Fibroblast of the aortic adventitia (primary cell): ENCODE data around the gene PRKG1. TPM values are rescaled to one million over a fixed set of nuclear protein-coding genes. Genes with fewer than 3 reads are reported as not detected.
A peak's percentile ranks its signal among the peaks of the same experiment; 100 is the strongest.
"Not testable (repeated sequence)": the region's sequence is repeated elsewhere in the genome, so short reads cannot be mapped to it uniquely, and the experiment has no call there.

Experiments
- DNase-seq: peaks from one replicate; pipeline ENCODE4 v3.0.0-alpha.2; 2010; ENCODE audit warnings: low read depth
- H3K4me3 ChIP-seq: 2 replicates; pipeline ENCODE4 v1.5.1; 2011; ENCODE audit warnings: low read depth, mild to moderate bottlenecking, control low read depth, low read length, moderate library complexity
- total RNA-seq: library from RNA; depleted of rRNA; stranded (reverse); fragments of >200 nt; gene quantifications from 2 replicates; pipeline ENCODE4 v1.2.3, GENCODE V29; 2012; ENCODE audit warnings: low replicate concordance
- TF ChIP-seq, protein P1 (sequence below): IDR thresholded peaks from 2 replicates; pipeline ENCODE4 v1.5.1; 2011; ENCODE audit warnings: mild to moderate bottlenecking, low read length, control low read depth, inconsistent platforms; ENCODE audit not compliant: insufficient read depth

PRKG1 gene
- total RNA-seq, 1 donor: 45.6 TPM

DNA sequence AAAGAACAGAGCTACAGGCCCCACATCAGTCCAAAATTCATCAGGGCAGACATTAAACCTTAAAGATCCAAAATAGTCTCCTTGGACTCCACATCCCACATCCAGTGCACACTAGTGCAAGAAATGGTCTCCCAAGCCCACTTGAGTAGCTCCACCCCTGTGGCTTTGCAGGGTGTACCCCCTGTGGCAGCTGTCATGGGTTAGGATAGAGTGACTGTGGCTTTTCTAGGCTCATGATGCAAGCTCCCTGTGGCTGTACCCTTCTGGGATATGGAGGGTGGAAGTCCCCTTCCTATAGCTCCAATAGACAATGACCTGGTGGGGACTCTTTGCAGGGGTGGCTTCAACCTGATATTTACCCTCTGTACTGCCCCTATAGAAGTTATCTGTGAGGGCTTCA lies 1111.0 kb downstream of the PRKG1 start:
- TF ChIP-seq, protein P1, sequence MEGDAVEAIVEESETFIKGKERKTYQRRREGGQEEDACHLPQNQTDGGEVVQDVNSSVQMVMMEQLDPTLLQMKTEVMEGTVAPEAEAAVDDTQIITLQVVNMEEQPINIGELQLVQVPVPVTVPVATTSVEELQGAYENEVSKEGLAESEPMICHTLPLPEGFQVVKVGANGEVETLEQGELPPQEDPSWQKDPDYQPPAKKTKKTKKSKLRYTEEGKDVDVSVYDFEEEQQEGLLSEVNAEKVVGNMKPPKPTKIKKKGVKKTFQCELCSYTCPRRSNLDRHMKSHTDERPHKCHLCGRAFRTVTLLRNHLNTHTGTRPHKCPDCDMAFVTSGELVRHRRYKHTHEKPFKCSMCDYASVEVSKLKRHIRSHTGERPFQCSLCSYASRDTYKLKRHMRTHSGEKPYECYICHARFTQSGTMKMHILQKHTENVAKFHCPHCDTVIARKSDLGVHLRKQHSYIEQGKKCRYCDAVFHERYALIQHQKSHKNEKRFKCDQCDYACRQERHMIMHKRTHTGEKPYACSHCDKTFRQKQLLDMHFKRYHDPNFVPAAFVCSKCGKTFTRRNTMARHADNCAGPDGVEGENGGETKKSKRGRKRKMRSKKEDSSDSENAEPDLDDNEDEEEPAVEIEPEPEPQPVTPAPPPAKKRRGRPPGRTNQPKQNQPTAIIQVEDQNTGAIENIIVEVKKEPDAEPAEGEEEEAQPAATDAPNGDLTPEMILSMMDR: no peak
- no peak for DNase-seq
- H3K4me3 ChIP-seq: no peak overlapping the region

- DNase-seq: no peak
Observed at GRCh38 chr10:52187521-52188258, 1113.4 kb downstream of the PRKG1 start.

GRCh38 chr10:52191049-52191448 lies 1116.8 kb downstream of the PRKG1 start:
- no peak for DNase-seq
- TF ChIP-seq, protein P1: no peak
- H3K4me3 ChIP-seq: no peak overlapping the region

More at GRCh38 chr10:52187521-52188258, 1113.4 kb downstream of the PRKG1 start:
- TF ChIP-seq, protein P1: no peak
- H3K4me3 ChIP-seq: no peak overlapping the region

- no peak overlapping the region for H3K4me3 ChIP-seq
- TF ChIP-seq, protein P1: no peak
- no peak for DNase-seq
Observed at GRCh38 chr10:52194191-52194590, 1119.9 kb downstream of the PRKG1 start.

DNA sequence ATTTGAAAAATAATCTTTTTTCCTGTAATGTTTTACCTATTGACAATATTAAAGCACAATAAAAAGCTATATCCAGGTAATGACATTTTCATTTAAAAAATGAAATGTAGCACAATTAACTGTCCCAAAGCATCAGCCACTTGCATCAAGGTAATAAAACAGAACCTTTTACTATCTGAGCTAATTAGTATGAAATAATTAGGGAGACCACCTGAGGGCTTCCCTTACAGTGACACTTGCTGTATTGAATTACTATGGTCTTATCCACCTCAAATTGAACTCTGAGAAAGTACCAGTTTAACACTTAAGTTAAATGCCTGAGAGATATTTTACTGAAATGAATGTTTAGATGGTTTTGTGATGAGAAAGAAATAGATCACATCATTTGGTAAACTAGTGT lies 1120.4 kb downstream of the PRKG1 start:
- TF ChIP-seq, protein P1: no peak
- H3K4me3 ChIP-seq: no peak overlapping the region
- no peak for DNase-seq

DNA sequence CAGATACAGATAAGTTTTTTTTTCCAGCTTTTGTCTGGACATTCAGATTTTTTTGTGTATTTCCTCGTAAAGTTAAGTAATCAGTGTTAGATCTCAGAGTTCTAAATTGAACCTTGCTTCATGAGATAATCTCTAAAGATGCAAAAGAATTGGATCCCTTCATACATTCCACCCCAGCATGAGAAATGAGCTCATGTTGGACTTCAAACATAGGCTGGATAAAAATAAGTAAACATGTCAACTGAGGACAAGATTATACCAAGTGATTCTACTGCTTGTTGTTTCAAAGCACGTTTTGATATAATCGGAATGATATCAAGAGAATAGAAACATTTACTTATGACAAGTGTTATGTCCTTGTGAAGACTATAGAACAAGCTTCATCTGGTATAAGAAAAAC lies 1122.8 kb downstream of the PRKG1 start:
- no peak overlapping the region for H3K4me3 ChIP-seq
- TF ChIP-seq, protein P1: no peak
- no peak for DNase-seq

GRCh38 chr10:52198540-52198939 lies 1124.3 kb downstream of the PRKG1 start:
- TF ChIP-seq, protein P1: no peak
- DNase-seq: peak; percentile 46
- H3K4me3 ChIP-seq: no peak overlapping the region

GRCh38 chr10:52204906-52205305 lies 1130.6 kb downstream of the PRKG1 start:
- not testable (repeated sequence) for DNase-seq, H3K4me3 ChIP-seq
